Smooth muscle cell (in vitro differentiated cells): ENCODE results near the gene RASSF5. TPM values are rescaled to one million over a fixed set of nuclear protein-coding genes. Genes with fewer than 3 reads are reported as not detected.

Experiments
- DNase-seq: peaks from one replicate; lab custom pipeline; 2025; ENCODE audit not compliant: unreplicated experiment; lab: John Stamatoyannopoulos, UW
- H2AFZ ChIP-seq: fragments of 200-600 bp; sonication (generic); 2 replicates; pipeline ENCODE4 v1.6.0; 2016; ENCODE audit warnings: antibody characterized with exemption, low read depth, mild to moderate bottlenecking
- H3F3A ChIP-seq: fragments of 200-600 bp; sonication (generic); 2 replicates; pipeline ENCODE4 v1.6.0; 2017; ENCODE audit warnings: antibody characterized with exemption, low read depth
- H3K27ac ChIP-seq: fragments of 200-600 bp; sonication (generic); 2 replicates; pipeline ENCODE4 v1.5.1; 2016; ENCODE audit warnings: low read depth, mild to moderate bottlenecking
- H3K27me3 ChIP-seq: fragments of 200-600 bp; sonication (generic); 2 replicates; pipeline ENCODE4 v1.6.1; 2016; ENCODE audit warnings: low read depth, mild to moderate bottlenecking
- H3K36me3 ChIP-seq: fragments of 200-600 bp; sonication (generic); 2 replicates; pipeline ENCODE4 v1.5.1; 2016; ENCODE audit warnings: low read depth
- H3K4me1 ChIP-seq: fragments of 200-600 bp; sonication (generic); 2 replicates; pipeline ENCODE4 v1.5.1; 2016; ENCODE audit warnings: low read depth
- H3K4me2 ChIP-seq: fragments of 200-600 bp; sonication (generic); 2 replicates; pipeline ENCODE4 v1.6.0; 2016; ENCODE audit warnings: mild to moderate bottlenecking
- H3K4me3 ChIP-seq: fragments of 200-600 bp; sonication (generic); 2 replicates; pipeline ENCODE4 v1.5.1; 2016; ENCODE audit warnings: mild to moderate bottlenecking
- H3K79me2 ChIP-seq: fragments of 200-600 bp; sonication (generic); 2 replicates; pipeline ENCODE4 v1.6.0; 2016; ENCODE audit warnings: low read depth, mild to moderate bottlenecking
- H3K9ac ChIP-seq: fragments of 200-600 bp; sonication (generic); 2 replicates; pipeline ENCODE4 v1.6.0; 2016; ENCODE audit warnings: low read depth
- H3K9me3 ChIP-seq: fragments of 200-600 bp; sonication (generic); replicated peaks from 2 replicates; pipeline ENCODE4 v1.5.1; 2016; ENCODE audit warnings: low read depth
- H4K20me1 ChIP-seq: fragments of 200-600 bp; sonication (generic); 2 replicates; pipeline ENCODE4 v1.6.0; 2016; ENCODE audit warnings: low read depth
- CTCF ChIP-seq: fragments of 200-600 bp; sonication (generic); IDR thresholded peaks from 2 replicates; pipeline ENCODE4 v1.5.1; 2017; ENCODE audit warnings: borderline replicate concordance, mild to moderate bottlenecking, antibody characterized with exemption; ENCODE audit not compliant: insufficient read depth, poor library complexity, severe bottlenecking
- WGBS: methylation state at CpG from one replicate; pipeline ENCODE4 v1.1.7; 2016; ENCODE audit warnings: low lambda C conversion rate; 5-methylcytosine and 5-hydroxymethylcytosine counted together
- polyA plus RNA-seq: library from polyadenylated mRNA; unstranded; fragments of >200 nt; fragmentation: Nextera tagmentation; extraction: Ambion mirVana; gene quantifications from 2 replicates; pipeline ENCODE4 v1.2.1, GENCODE V29; 2016
- total RNA-seq: library from RNA; depleted of rRNA; stranded (reverse); fragments of >200 nt; gene quantifications from 2 replicates; pipeline ENCODE4 v1.2.3, GENCODE V29; 2014

The RASSF5 gene
- total and polyA plus RNA-seq, 2 experiments from 2014 or later: 2.6 to 3.3 TPM

- Histone ChIP-seq H3K9ac (peak overlapping the region; percentile 18), H3F3A (peaks cover 19% of the 10 kb centered on the region), H3K4me3 (no peak overlapping the region), H3K27ac (peak overlapping the region; percentile 84), H3K27me3 (no peaks in the 10 kb centered on the region), H3K36me3 (no peaks in the 10 kb centered on the region), H3K9me3 (no peaks in the 10 kb centered on the region), H2AFZ (no peak overlapping the region), H3K79me2 (no peaks in the 10 kb centered on the region), H3K4me1 (peaks cover 8% of the 10 kb centered on the region), H4K20me1 (no peaks in the 10 kb centered on the region), H3K4me2 (peak overlapping the region; percentile 71)
- 37% methylated on average over 8 of the region's 8 CpGs for WGBS
- no peak for TF ChIP-seq CTCF
- DNase-seq: peak; percentile 31
These were observed 3.6 kb upstream of the RASSF5 start for GRCh38 chr1:206503591-206504362.

GRCh38 chr1:206504363-206504713, 3.0 kb upstream of the RASSF5 start:
- Histone ChIP-seq H2AFZ (no peak overlapping the region), H4K20me1 (no peaks in the 10 kb centered on the region), H3K27me3 (no peaks in the 10 kb centered on the region), H3K36me3 (no peaks in the 10 kb centered on the region), H3K9ac (no peak overlapping the region), H3K4me2 (peak overlapping the region; percentile 71), H3K4me3 (no peak overlapping the region), H3K9me3 (no peaks in the 10 kb centered on the region), H3K27ac (peak overlapping the region; percentile 84), H3F3A (peaks cover 19% of the 10 kb centered on the region), H3K4me1 (peaks cover 8% of the 10 kb centered on the region), H3K79me2 (no peaks in the 10 kb centered on the region)
- WGBS: 33% methylated on average over 3 of the region's 3 CpGs
- no peak for DNase-seq
- TF ChIP-seq CTCF: no peak

GRCh38 chr1:206505702-206506355, 1.5 kb upstream of the RASSF5 start:
- WGBS: 47% methylated on average over 10 of the region's 10 CpGs

More at GRCh38 chr1:206505702-206506355, 1.5 kb upstream of the RASSF5 start:
- no peaks in the 10 kb centered on the region for H3K79me2 ChIP-seq
- peak; percentile 49 for TF ChIP-seq CTCF
- H3K4me2 ChIP-seq: peak overlapping the region; percentile 95
- no peaks in the 10 kb centered on the region for H3K9me3 ChIP-seq
- H3K36me3 ChIP-seq: no peaks in the 10 kb centered on the region
- no peak overlapping the region for H3K27ac ChIP-seq
- no peak overlapping the region for H3K9ac ChIP-seq
- H3F3A ChIP-seq: peaks cover 19% of the 10 kb centered on the region
- peaks cover 7% of the 10 kb centered on the region for H3K4me1 ChIP-seq
- H3K27me3 ChIP-seq: no peaks in the 10 kb centered on the region
- no peak overlapping the region for H2AFZ ChIP-seq
- no peak overlapping the region for H3K4me3 ChIP-seq
- no peak for DNase-seq
- no peaks in the 10 kb centered on the region for H4K20me1 ChIP-seq
